Panc1 (cell line): ENCODE data around the gene SCART1.
A peak's percentile ranks its signal among the peaks of the same experiment; 100 is the strongest.

Source experiments
- CTCF ChIP-seq: fragments of 450-650 bp; IDR thresholded peaks from 2 replicates; pipeline ENCODE4 v1.5.1; 2017; ENCODE audit warnings: mild to moderate bottlenecking
- TCF7L2 ChIP-seq: IDR thresholded peaks from 2 replicates; pipeline ENCODE4 v1.6.1; 2011; ENCODE audit warnings: mild to moderate bottlenecking, low read depth, low read length, inconsistent platforms

DNA sequence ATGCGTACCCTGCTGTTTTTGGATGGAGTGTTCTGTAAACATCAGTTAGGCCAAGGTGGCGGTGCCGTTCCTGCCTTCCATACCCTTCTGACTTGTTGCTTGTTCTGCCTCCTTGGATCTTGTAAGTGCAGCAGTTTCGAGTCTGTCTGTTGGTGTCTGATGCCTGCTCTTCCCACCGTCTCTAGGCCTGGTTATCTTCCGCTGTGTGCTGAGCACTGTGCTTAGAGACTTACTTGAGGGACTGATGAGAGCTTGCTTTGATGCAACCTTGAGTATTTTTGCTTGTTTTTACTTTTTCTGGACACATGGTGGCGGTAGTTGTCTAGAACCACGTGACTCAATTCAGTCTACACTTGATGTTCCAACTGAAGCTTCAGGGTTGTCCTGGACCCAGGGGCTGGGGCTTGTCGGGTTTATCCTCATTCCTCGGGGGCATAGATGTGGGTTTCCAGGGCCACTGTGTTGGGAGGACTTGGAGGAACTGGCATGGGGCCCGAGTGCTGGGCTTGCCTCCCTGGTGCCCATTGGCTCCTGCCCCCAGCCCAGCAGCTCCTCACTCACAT, 15.0 kb upstream of the SCART1 start:
- TF ChIP-seq CTCF = peak; percentile 78
- TF ChIP-seq TCF7L2 = no peak
